ENCODE results near the gene IFI30.
"Not testable (repeated sequence)": the region's sequence is repeated elsewhere in the genome, so short reads cannot be mapped to it uniquely, and the experiment has no call there.

The IFI30 gene

DNA sequence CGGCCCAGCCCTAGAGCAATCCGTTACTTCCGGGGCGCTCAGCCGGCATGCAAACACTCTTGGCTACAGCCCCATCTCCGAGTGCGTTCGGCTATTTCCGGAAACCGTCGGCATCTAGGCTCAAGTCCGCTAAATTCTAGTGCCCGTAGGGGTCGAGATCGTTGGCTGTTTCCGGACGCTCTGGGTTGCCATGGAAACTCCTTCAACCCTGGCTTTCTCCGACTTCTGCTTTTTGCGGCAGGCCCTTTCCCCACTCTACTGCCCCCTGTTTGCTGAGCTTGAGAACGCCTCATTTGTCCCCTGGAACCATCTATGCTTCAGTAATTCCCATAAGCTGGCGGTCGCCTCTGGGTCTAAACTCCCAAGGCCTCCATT, 21.2 kb upstream of the IFI30 start:
- DNase-seq (ENCODE audit: low read depth in 1 of 2, low spot score in 1 of 2) = peak; percentile 90 to 96

DNA sequence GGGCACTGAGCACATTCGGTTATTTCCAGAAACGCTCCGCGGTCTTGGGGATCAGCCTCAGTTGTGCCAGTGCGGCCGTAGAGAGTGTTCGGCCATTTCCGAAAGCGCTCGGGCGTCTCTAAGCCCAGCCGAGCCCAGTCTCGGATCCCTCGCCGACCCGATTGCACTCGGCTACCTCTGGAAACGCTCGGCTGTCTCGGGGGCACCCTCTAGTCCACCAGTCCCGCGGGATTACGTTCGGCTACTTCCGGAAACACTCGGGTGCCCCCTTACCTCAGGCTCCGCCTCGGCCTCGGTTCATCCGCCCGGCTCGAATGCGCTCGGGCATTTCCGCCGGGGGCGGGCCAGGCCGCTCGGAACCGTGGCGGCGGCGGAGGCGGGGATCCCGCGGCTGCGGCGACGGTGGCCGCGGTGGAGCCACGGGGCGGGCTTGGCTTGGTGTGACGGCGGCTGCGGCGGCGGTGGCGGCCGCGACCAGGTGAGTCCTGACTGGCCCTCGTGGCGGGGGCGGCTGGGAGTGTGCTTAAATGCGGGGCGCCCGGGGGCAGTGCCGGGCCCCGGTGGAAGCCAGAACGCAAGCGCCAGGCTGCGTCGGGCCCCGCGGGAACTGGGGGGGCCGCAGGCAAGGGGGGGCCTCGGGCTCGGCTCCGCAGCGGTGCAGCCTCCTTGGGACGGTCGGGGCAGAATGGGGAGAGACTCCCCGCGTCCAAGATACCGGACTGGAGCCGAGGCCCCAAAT, 20.6 kb upstream of the IFI30 start, which contains the start of gene PIK3R2:
Gene PIK3R2, plus strand, starts transcription at position 347 of the 739 bp plus-strand sequence. CDS start 2,717 bp downstream, outside the sequence.
- peak; percentile 98 to 99 for DNase-seq (ENCODE audit: low read depth in 1 of 2, low spot score in 1 of 2)

DNA sequence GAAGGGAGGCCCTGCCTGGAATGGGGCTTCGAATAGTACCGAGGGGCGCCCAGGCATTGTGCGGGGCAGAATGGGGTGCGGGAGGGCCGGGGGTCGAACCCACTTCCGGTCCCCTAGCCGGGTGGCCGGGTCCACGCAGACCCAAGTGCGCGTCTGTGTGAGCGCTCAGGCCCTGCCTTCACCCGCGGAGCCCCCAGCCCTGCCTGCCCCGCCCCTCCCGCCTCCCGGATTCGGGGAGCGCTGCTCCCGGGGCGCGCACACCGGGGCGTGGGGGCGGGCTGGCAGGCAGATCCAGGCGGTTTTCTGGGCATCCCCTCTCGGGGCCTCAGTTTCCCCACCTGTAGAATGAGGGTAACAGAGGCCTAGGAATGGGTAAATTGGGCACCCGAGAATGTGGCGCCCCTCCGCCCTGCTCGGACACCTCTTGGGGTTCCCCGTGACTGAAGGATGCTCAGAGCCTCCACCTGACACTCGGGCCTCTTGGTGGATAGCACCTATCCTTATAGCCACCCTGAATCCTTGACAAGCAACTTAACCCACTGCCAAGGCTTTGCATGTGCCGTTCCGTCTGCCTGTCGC, 20.0 kb upstream of the IFI30 start:
- DNase-seq (ENCODE audit: low read depth in 1 of 2, low spot score in 1 of 2) = no peak

DNA sequence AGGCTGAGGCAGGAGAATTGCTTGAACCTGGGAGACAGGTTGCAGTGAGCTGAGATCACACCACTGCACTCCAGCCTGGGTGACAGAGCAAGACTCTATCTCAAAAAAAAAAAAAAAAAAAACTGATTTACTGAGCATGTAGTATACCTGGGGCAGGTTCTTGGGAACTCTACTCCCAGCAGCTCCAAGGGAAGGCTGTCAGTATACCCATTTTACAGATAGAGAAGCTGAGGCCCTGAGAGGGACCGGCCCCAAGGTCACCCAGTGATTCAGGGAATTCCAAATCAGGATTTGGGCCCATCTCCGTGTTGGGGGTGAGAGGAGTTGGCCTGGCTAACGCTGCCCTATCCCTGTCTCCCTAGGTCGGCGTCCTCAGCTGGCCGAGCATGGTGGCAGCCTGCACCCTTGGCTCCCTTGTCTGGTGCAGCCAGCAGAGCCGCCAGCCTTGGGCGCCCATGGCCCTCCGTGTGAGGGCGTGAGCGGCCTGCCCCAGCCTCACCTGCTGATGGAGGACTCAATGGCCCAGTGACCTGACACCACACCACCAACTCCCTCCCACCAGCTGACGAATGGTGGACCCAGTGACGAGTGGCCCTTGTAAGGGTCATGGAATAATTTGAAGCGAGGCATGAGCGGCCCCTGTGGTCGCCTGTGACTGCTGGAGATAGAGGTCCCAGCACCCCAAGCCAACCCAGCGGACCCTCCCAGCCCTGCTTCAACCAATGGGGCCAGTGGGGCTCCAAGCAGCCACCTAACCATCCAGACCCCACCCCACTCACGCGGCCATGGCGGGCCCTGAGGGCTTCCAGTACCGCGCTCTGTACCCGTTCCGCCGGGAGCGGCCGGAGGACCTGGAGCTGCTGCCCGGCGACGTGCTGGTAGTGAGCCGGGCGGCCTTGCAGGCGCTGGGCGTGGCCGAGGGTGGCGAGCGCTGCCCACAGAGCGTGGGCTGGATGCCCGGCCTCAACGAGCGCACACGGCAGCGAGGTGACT, 18.2 kb upstream of the IFI30 start:
- no peak for DNase-seq (ENCODE audit: low read depth in 1 of 2, low spot score in 1 of 2)

DNA sequence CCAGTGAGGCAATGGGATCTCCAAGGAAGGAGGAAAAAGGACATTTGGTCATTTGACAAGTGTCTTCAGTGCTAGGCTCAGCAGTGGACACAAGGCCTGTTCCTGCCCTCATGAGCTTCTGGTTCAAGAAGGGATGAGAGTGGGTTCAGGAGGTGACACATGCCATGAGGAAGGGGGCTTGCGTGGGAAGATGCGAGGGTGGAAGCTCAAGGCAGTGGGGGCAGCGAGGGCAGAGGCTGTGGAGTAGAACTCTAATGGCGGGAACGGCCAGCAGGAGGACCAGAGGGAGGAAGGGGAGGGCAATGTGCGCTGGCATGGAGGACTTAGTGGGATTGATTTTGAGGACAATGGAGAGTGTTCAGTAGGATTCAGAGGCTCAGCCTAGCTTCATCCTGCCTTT, 17.3 kb upstream of the IFI30 start:
- no peak for DNase-seq (ENCODE audit: low read depth in 1 of 2, low spot score in 1 of 2)

DNA sequence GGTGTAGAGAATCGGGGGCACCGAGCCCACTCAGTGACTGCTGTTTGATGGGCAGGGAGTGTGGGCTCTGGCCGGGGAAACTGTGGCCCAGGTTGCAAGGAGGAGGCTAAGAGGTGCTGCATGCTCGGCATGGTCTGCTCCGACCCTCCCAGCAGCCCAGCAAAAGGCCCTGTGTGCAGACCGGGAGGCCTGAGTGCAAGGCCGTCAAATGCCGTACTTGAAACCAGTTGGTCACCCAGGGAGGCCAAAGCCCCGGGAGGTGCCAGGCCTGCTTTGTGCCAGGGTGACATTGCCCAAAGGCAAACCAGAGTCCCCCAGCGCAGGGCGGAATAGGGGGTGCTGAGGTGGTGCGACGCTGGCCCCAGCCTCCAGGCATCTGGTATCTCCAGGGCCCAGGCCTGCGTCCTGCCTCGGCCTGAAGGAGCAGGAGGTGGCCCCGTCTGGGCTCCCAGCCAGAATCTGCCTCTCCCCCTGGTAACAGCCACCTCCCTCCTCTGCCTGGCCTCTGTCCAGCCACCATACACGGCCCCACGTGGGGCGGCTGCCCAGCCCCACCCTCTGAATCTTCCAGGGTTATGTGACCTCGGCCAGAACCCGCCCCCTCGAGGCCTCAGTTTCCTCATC, 16.7 kb upstream of the IFI30 start:
- no peak for DNase-seq (ENCODE audit: low read depth in 1 of 2, low spot score in 1 of 2)

DNA sequence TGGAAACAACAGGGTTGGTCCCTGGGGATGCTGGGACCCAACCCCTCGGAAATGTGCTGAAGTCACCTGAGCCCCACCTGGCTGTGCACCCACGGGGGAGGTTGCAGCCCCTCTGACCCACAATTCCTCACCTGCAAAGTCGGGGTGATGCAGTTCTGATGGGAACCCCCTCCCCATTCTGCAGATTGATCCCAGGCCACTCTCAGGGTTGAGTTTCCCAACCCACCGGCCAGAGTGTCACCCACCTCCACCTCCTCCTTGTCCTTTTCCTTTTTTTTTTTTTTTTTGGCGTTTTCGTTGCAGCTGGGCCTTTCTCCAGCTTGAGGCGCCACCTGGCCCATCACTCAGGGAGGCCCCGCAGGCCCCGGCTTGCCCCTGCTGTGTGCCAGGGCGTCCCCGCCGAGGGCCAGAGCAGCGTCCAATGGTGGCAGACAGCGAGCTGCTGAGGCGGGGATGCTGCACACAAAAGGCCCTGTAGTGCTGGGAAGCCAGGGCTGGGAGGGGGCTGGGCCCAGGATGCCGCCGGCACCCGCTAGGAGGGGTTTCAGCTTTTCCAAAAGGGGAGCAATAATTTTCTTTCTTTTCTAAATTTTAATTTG, 16.0 kb upstream of the IFI30 start:
- no peak for DNase-seq (ENCODE audit: low read depth in 1 of 2, low spot score in 1 of 2)

DNA sequence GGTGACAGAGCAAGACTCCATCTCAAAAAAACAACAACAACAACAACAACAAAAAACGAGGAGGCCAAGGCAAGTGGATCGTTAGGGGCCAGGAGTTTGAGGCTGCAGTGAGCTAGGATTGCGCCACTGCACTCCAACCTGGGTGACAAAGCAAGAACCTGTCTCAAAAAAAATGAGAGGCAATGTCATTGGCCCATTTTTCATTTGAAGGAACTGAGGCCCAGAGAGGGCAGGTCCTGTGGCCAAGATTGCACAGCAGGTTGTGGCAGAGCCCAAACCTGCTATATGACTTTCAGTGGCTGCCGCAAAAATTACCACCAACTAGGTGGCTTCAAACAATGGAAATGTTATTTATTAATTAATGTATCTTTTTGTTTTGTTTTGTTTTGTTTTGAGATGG, 15.1 kb upstream of the IFI30 start:
- DNase-seq (ENCODE audit: low read depth in 1 of 2, low spot score in 1 of 2) = no peak

GRCh38 chr19:18159059-18159616, 14.5 kb upstream of the IFI30 start:
- not testable (repeated sequence) for DNase-seq (ENCODE audit: low read depth in 1 of 2, low spot score in 1 of 2)

GRCh38 chr19:18159810-18160209, 13.8 kb upstream of the IFI30 start:
- DNase-seq (ENCODE audit: low read depth in 1 of 2, low spot score in 1 of 2) = no peak

DNA sequence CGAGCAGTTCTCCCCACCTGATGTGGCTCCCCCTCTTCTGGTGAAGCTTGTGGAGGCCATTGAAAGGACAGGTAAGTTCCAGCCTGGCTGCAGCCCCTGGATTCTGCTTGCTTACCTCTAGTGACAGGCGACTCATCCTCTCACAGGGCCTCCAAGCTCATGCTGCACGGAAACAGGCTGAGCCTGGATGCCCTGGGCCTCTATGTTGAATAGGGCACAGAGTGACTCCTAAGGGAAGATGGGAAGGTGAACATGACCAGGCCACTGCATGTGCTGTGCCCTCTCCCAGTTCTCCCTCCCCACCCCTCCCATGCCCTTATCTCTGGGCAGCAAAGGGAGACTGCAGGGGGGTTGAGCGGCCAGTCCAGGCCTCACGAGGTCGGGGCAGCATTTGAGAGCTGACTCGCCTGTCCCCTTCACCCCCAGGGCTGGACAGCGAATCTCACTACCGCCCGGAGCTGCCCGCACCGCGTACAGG, 13.1 kb upstream of the IFI30 start:
- no peak for DNase-seq (ENCODE audit: low read depth in 1 of 2, low spot score in 1 of 2)

GRCh38 chr19:18160971-18161635, 12.5 kb upstream of the IFI30 start:
- peak; percentile 71 to 77 for DNase-seq (ENCODE audit: low read depth in 1 of 2, low spot score in 1 of 2)

- DNase-seq (ENCODE audit: low read depth in 1 of 2, low spot score in 1 of 2) = no peak
These were observed 12.0 kb upstream of the IFI30 start for GRCh38 chr19:18161636-18162002.

- no peak for DNase-seq (ENCODE audit: low read depth in 1 of 2, low spot score in 1 of 2)
These were observed 9.5 kb upstream of the IFI30 start for GRCh38 chr19:18164072-18164471.

DNA sequence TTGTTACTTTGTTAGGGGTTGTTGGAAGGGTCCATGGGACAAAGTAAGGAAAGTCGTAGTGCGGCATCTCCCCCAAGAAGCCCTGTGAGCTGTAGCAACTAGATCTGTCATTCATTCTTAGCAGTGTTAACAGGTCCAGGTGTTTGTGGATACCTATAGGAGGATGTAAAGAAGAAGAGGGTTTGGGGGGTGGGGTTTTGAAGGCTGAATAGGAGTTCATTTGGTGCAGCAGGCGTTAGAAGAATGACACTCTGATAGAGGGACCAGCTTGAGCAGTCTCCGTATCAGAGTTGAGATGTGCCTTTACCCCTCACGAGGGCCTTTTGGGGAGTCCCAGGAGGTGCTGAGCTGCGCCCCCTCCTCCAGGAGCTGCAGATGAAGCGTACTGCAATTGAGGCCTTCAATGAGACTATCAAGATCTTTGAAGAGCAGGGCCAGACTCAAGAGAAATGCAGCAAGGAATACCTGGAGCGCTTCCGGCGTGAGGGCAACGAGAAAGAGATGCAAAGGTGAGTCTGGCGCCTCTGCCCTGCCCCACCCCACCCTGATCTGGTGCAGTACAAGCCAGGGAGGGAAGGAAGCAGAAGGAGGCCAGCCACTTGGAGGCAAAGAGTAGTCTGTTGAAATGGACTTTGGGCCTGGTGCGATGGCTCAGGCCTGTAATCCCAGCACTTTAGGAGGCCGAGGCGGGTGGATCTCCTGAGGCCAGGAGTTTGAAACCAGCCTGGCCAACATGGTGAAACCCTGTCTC, 7.6 kb upstream of the IFI30 start:
- DNase-seq (ENCODE audit: low read depth in 1 of 2, low spot score in 1 of 2) = no peak

DNA sequence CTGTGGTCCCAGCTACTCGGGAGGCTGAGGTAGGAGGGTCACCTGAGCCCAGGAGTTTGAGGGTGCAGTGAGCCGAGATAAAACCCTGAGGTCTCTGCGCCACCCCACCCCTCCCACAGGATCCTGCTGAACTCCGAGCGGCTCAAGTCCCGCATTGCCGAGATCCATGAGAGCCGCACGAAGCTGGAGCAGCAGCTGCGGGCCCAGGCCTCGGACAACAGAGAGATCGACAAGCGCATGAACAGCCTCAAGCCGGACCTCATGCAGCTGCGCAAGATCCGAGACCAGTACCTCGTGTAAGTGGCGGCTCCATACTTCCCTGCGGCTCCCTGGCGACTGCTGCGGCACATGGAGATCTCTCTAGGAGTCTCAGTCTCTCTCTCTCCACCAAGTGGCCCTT, 6.6 kb upstream of the IFI30 start:
- DNase-seq (ENCODE audit: low read depth in 1 of 2, low spot score in 1 of 2) = no peak

DNA sequence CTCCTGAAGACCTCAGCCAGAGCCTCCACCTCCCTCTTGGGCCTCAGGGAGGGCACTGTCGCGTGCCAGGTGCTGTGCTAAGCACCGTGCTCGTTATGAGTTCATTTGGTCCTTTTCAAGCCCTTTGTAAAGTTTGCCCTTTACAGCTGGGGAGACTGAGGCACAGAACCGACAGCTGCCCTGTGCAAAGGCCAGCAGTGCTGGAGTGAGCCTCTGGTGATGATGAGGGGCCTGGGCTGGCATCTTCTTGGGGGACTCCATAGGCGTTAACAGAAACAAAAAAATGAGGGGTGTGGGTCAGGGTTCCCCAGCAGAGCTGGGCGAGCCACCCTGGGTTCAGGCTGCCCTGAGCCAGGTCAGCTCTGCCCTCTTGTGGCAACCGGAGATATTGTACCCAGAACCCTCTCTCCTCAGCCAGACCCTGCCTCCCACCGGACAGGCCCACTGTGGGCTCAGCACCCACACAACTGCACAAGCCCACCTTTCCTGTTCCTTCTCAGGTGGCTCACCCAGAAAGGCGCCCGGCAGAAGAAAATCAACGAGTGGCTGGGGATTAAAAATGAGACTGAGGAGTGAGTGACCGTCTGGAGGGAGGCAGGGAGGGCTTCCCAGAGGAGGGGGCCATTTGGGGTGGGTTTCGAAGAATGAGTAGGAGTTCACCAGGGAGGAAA, 5.5 kb upstream of the IFI30 start:
- DNase-seq (ENCODE audit: low read depth in 1 of 2, low spot score in 1 of 2) = peak in 1 of 2 donors; percentile 38

DNA sequence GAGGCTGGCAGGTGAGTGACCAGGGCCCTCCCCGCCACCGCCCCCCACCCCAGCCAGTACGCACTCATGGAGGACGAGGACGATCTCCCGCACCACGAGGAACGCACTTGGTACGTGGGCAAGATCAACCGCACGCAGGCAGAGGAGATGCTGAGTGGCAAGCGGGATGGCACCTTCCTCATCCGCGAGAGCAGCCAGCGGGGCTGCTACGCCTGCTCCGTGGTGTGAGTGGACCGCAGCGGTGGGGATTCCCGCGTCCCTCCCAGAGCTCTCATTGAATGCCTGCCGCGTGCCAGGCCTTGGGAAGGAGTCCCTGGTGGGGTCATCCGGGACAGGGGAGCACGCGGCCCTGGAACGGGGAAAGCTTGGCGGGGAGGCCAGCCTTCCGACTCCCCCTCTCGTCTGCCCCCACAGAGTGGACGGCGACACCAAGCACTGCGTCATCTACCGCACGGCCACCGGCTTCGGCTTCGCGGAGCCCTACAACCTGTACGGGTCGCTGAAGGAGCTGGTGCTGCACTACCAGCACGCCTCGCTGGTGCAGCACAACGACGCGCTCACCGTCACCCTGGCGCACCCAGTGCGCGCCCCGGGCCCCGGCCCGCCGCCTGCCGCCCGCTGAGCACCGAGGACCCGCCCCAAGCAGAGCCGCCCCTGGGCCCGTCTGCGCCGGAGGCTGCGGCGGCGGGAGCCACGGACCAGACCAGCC, 4.8 kb upstream of the IFI30 start:
- no peak for DNase-seq (ENCODE audit: low read depth in 1 of 2, low spot score in 1 of 2)
